Heart left ventricle (tissue), 16 donors: ENCODE data around the gene EFR3B. TPM values are rescaled to one million over a fixed set of nuclear protein-coding genes. Genes with fewer than 3 reads are reported as not detected.

Source experiments
- ATAC-seq, 4 donors: fragments of 200-7000 bp; cut with Tn5 transposase; one replicate each; pipeline ENCODE4 v1.9.1; 2020 to 2022; ENCODE audit warnings: moderate library complexity in 4 of 4, mild to moderate bottlenecking in 3 of 4, moderate number of reproducible peaks in 1 of 4
- DNase-seq, 5 donors: peaks; one replicate each; pipeline ENCODE4 v3.0.0-alpha.2; 2020
- H3K27ac ChIP-seq, 12 donors: fragments of 200-600 bp; sonication (generic) in 4 of 12; one replicate each; pipeline versions ENCODE4 v1.5.0 to v1.8.0; 2016 to 2022; ENCODE audit warnings: mild to moderate bottlenecking in 2 of 12
- H3K27me3 ChIP-seq, 9 donors: fragments of 200-600 bp; sonication (generic) in 2 of 9; one replicate each; pipeline versions ENCODE4 v1.5.1 to v1.8.0; 2016 to 2022; ENCODE audit warnings: mild to moderate bottlenecking in 3 of 9
- H3K36me3 ChIP-seq, 9 donors: fragments of 200-600 bp; sonication (generic) in 2 of 9; one replicate each; pipeline versions ENCODE4 v1.5.0 to v1.8.0; 2018 to 2022; ENCODE audit warnings: mild to moderate bottlenecking in 2 of 9
- H3K4me1 ChIP-seq, 12 donors: fragments of 200-600 bp; sonication (generic) in 4 of 12; one replicate each; pipeline versions ENCODE4 v1.5.0 to v1.8.0; 2016 to 2022; ENCODE audit warnings: mild to moderate bottlenecking in 3 of 12
- H3K4me3 ChIP-seq, 12 donors: fragments of 200-600 bp; sonication (generic) in 4 of 12; one replicate each; pipeline versions ENCODE4 v1.5.0 to v1.8.0; 2017 to 2022; ENCODE audit warnings: mild to moderate bottlenecking in 9 of 12, moderate library complexity in 4 of 12
- H3K9me3 ChIP-seq, 12 donors: fragments of 200-600 bp; sonication (generic) in 4 of 12; one replicate each; pipeline versions ENCODE4 v1.5.0 to v1.8.0; 2016 to 2022; ENCODE audit warnings: mild to moderate bottlenecking in 1 of 12
- POLR2A ChIP-seq, 2 donors: fragments of 450-650 bp; IDR thresholded peaks; one replicate each; pipeline ENCODE4 v1.6.1; 2017; ENCODE audit warnings: antibody characterized with exemption in 2 of 2, mild to moderate bottlenecking in 2 of 2, moderate library complexity in 2 of 2
- whole genome bisulfite sequencing, 4 donors: extraction: QIAGEN DNeasy Blood & Tissue Kit in 2 of 4; methylation state at CpG; one replicate each; pipeline versions ENCODE4 v1.1.5 to v1.1.7; 2013 to 2018; 5-methylcytosine and 5-hydroxymethylcytosine counted together
- intact Hi-C, 10 donors: fragments of 100-400 bp; cut with DNase I; formaldehyde crosslinking; loops; one replicate each; pipeline versions ENCODE4 v1.11.1 to v1.14.2; 2022
- polyA plus RNA-seq, 2 donors: library from polyadenylated mRNA; stranded (reverse); fragments of 200-250 nt; gene quantifications; one replicate each; pipeline ENCODE4 v1.2.3, GENCODE V29; 2013
- total RNA-seq, 9 donors: library from RNA; depleted of rRNA in 2 of 9; stranded (reverse); fragments of >200 nt in 2 of 9; fragmentation: NEBNext Ultra II Directional in 3 of 9; extraction: Animal tissue kit (Norgen Biotek cat#: 25700) in 3 of 9; gene quantifications; one replicate each; pipeline versions ENCODE4 v1.1.0 to v1.2.4, GENCODE V29; 2016 to 2023
- TF ChIP-seq, protein P1 (sequence below), 12 donors: fragments of 200-600 bp; sonication (generic) in 4 of 12; IDR thresholded peaks; one replicate each; pipeline versions ENCODE4 v1.5.0 to v1.8.0; 2018 to 2022; ENCODE audit warnings: antibody characterized with exemption in 12 of 12, mild to moderate bottlenecking in 5 of 12
- donor health status: ischemic (EF 13 %, LVEDD 7.1; RV severe dilation, severe dysfunction).
- donor health status: healthy with polysubstance abuse.
- donor health status: DM: no; HTN: yes; CAD: no.
- donor health status: DM: no; HTN: no; CAD: no.
- donor health status: ischemic (EF 25% LVEDD 6.9; RV normal size, moderate dysfunction).
- donor health status: ischemic (EF 25% LVEDD 5.7; RV mildly dilated, moderate dysfunction).
- donor health status: healthy.
- donor health status: DM: yes; HTN: yes; CAD: no.
- donor health status: ischemic (EF 35%, LVEDD 5.7; RV mildly dilated, moderate dysfunction).
- donor health status: nonischemic (EF 11% LVEDD 7.7; RV severe dilation, severe dysfunction).
- donor health status: DM: yes; HTN: yes; CAD: no.
- donor health status: PGD.
- donor health status: ischemic (EF 29% LVEDD 5.4; RV normal size, mild dysfunction).
- donor health status: nonischemic (EF 23%, LVEDD 6.1; RV moderate dilation, normal function).

EFR3B gene
- total and polyA plus RNA-seq, 11 donors = 1.7 to 13.8 (median 5.5) TPM

DNA sequence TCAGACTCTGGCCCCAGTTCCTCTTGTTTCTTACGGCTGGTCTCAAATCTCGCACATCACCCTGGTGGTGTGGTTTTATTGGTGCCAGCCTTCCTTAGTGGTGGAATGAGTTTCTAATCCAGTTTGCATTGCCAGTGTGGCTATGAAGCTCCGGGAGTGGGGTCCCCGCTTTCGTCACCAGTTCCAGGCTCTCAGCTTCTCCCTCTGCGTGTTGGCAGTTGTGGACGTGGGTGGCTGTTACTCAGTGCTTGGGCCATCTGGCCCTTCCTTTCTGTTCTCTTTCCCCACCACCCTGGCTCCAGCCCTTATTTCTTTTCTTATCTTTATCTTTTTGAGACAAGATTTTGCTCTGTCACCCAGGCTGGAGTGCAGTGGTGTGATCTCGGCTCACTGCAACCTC lies 30.1 kb downstream of the EFR3B start:
- ATAC-seq = no peak
- no peaks in the 10 kb centered on the region for H3K27me3 ChIP-seq
- intact Hi-C loops = no loop called here

DNA sequence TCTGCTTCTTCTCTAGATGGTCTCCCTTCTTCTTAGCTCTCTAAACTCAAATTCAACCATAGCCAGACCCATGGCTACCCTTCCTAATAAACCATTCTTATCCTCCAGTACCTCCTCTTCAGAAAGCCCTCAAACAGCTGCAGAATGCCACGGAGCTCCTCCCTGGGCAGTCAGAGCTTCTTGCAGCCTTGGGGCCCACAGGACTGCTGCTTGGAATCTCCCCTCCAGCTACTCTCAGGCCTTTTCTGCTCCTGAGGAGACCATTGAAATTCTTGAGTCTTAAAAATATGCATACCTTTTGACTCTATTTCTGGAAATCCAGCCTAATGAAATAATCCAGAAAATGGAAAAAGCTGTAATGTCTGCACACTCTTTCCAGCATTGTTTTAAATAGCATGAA lies 30.7 kb downstream of the EFR3B start:
- TF ChIP-seq POLR2A (IDR thresholded peaks at IDR 0.05) = no peak
- TF ChIP-seq, protein P1, sequence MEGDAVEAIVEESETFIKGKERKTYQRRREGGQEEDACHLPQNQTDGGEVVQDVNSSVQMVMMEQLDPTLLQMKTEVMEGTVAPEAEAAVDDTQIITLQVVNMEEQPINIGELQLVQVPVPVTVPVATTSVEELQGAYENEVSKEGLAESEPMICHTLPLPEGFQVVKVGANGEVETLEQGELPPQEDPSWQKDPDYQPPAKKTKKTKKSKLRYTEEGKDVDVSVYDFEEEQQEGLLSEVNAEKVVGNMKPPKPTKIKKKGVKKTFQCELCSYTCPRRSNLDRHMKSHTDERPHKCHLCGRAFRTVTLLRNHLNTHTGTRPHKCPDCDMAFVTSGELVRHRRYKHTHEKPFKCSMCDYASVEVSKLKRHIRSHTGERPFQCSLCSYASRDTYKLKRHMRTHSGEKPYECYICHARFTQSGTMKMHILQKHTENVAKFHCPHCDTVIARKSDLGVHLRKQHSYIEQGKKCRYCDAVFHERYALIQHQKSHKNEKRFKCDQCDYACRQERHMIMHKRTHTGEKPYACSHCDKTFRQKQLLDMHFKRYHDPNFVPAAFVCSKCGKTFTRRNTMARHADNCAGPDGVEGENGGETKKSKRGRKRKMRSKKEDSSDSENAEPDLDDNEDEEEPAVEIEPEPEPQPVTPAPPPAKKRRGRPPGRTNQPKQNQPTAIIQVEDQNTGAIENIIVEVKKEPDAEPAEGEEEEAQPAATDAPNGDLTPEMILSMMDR (IDR thresholded peaks at IDR 0.05) = no peak
- intact Hi-C loops = no loop called here
- no peaks in the 10 kb centered on the region for H3K27me3 ChIP-seq
- H3K9me3 ChIP-seq = no peaks in the 10 kb centered on the region
- WGBS, 4 donors = 64 to 81% (median 71%) methylated on average over 1 of the region's 1 CpG
- H3K36me3 ChIP-seq = no peaks in the 10 kb centered on the region
- H3K4me1 ChIP-seq = peaks cover 0 to 17% (median 14%) of the 10 kb centered on the region in 12 donors
- ATAC-seq (no peak), DNase-seq (no peak)
- H3K27ac ChIP-seq = no peak overlapping the region
- H3K4me3 ChIP-seq = no peak overlapping the region

More for the DNA sequence above, 30.1 kb downstream of the EFR3B start:
- Histone ChIP-seq H3K4me3 (no peak overlapping the region), H3K27ac (no peak overlapping the region), H3K36me3 (no peaks in the 10 kb centered on the region), H3K9me3 (peaks cover 0 to under 1% (median 0%) of the 10 kb centered on the region in 12 donors), H3K4me1 (peaks cover 0 to 11% (median 8%) of the 10 kb centered on the region in 12 donors)
- WGBS, 4 donors = 77 to 87% (median 85%) methylated on average over 8 of the region's 8 CpGs
- no peak for TF ChIP-seq POLR2A (IDR thresholded peaks at IDR 0.05)
- TF ChIP-seq, protein P1 (IDR thresholded peaks at IDR 0.05) = no peak
- DNase-seq = no peak

DNA sequence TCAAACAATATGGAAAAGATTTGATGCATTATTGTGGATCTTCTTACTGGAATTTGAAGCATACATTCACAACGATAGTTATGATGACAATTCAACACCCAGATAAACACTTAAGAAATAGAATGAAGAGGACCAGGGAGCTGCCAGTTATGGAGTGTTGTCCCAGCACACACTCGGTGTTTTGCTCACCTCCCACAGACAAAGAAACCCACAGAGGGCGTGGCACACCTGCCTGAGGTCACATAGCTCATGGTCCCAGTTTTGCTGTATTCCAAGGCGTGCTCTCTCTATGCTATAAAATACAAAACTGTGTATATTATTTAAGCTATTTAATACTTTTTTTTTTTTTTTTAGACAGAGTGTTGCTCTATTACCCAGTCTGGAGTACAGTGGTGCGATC lies 31.1 kb downstream of the EFR3B start:
- Histone ChIP-seq H3K36me3 (no peaks in the 10 kb centered on the region), H3K4me1 (peaks cover 0 to 21% (median 18%) of the 10 kb centered on the region in 12 donors), H3K9me3 (no peaks in the 10 kb centered on the region), H3K4me3 (no peak overlapping the region), H3K27ac (no peak overlapping the region), H3K27me3 (no peaks in the 10 kb centered on the region)
- WGBS, 4 donors = 89 to 91% (median 90%) methylated on average over 5 of the region's 5 CpGs
- DNase-seq (no peak), ATAC-seq (no peak)
- no peak for TF ChIP-seq POLR2A (IDR thresholded peaks at IDR 0.05)
- TF ChIP-seq, protein P1 (IDR thresholded peaks at IDR 0.05) = no peak
- intact Hi-C loops = no loop called here

DNA sequence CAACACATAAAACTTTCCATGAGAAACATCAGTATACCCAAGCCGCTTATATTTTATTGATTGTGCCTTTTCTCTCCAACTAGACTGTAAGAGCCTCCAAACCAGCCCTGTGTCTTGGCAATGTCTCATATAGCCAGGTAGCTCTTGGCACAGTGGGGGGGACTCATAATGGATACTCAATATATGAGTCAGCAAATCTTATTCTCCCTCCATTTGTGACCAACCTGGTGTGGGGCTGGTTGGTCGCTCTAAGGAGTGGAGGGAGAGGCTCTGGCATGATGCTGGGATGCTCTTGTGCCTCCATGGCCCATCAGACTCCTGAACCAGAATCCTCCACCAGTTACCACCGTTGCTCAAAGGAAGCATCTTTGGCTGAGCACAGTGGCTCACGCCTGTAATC lies 32.0 kb downstream of the EFR3B start:
- H3K9me3 ChIP-seq = no peaks in the 10 kb centered on the region
- peaks cover 0 to 30% (median 26%) of the 10 kb centered on the region in 12 donors for H3K4me1 ChIP-seq
- H3K4me3 ChIP-seq = no peak overlapping the region
- no peaks in the 10 kb centered on the region for H3K36me3 ChIP-seq
- no peak overlapping the region for H3K27ac ChIP-seq
- no peak for TF ChIP-seq POLR2A (IDR thresholded peaks at IDR 0.05)
- TF ChIP-seq, protein P1 (IDR thresholded peaks at IDR 0.05) = no peak
- intact Hi-C loops = no loop called here
- no peak for DNase-seq
- no peak for ATAC-seq
- H3K27me3 ChIP-seq = no peaks in the 10 kb centered on the region
- WGBS, 4 donors = 88 to 97% (median 95%) methylated on average over 4 of the region's 4 CpGs
